ENCODE data around the gene LTF.

LTF gene

DNA sequence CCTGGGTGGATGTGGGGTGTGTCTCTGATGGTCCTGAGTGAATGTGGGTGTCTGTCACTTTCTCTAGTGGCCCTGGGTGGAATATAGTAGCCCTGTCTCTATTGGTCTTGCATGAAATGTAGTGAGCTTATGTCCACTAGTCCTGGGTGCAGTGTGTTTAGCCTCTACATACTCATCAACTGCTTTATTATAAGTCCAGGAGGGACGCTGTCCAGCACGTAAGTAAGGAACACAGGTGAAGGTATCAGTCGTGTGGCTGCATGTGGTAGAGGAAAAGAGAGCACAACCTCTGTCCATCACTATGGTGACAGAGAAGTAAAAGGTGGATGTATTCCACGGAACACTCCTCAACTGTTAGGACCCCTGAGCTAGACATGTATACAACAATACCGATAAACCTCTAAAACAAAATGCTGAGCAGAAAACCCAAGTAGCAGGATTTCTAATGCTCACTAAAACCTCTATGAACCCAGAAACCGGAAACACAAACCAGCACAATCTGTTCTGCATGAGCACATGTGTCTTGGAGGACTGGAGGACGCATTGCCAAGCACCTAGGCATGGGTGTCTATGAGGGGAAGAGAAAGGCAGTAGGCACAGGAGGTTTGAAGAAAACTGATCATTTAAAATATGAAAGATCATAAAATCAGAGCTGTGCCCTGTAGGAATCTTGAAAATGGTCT, 11.0 kb downstream of the LTF start:
- H3K4me3 ChIP-seq (ENCODE audit: low read depth, low read length): no peak overlapping the region
- no peaks in the 10 kb centered on the region for H3K27me3 ChIP-seq (ENCODE audit: control insufficient read depth, insufficient read depth, low read length)
- no peak overlapping the region for H3K27ac ChIP-seq (ENCODE audit: low read depth, low read length)
- H3K36me3 ChIP-seq (ENCODE audit: control insufficient read depth, insufficient read depth, low read length): no peaks in the 10 kb centered on the region
- H3K9ac ChIP-seq (ENCODE audit: low read depth, low read length): no peak overlapping the region
- H3K4me1 ChIP-seq (ENCODE audit: control insufficient read depth, insufficient read depth, low read length): no peaks in the 10 kb centered on the region
- H3K9me3 ChIP-seq (ENCODE audit: control insufficient read depth, insufficient read depth, low read length): no peaks in the 10 kb centered on the region

DNA sequence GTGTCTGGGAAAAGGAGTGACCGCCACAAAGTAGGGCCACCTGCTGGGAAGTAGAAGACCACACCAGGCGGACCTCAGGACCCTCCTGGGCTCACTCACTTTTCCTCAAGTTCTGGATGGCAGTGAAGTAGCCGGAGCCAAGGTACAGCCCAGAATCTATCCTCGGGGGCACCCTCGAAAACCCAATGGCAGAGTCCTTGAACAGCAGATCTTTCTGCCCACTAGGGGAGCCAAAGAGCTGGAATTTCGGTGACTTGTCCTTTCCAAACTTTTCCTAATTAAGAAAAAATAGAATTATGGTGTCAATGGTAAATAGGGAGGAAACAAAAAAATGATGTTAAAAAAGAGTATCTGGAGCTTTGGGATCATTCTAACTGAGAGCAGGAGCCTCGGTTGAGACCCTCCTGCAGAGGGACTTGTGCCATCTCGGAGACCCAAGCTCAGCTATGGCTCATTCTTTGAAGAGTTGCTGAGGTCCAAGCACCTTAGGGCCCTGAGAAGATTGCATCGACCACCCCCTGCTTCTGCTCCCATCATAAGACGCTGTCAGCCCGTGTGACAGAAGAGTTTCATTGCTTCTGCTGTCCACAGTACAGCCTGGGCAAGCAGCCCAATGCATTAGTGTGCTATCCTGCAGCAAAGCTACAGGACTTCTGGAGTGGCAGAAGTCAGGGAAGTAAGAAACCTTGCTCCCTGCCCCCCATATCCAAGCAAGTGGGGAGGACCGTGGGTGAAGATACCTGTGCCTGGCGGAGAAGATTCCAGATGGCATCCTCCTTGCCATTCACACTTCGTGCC, 14.8 kb downstream of the LTF start:
- no peak overlapping the region for H3K4me3 ChIP-seq (ENCODE audit: low read depth, low read length)
- no peak overlapping the region for H3K27ac ChIP-seq (ENCODE audit: low read depth, low read length)
- no peaks in the 10 kb centered on the region for H3K27me3 ChIP-seq (ENCODE audit: control insufficient read depth, insufficient read depth, low read length)
- no peak overlapping the region for H3K9ac ChIP-seq (ENCODE audit: low read depth, low read length)
- H3K9me3 ChIP-seq (ENCODE audit: control insufficient read depth, insufficient read depth, low read length): no peaks in the 10 kb centered on the region
- no peaks in the 10 kb centered on the region for H3K4me1 ChIP-seq (ENCODE audit: control insufficient read depth, insufficient read depth, low read length)
- no peaks in the 10 kb centered on the region for H3K36me3 ChIP-seq (ENCODE audit: control insufficient read depth, insufficient read depth, low read length)

DNA sequence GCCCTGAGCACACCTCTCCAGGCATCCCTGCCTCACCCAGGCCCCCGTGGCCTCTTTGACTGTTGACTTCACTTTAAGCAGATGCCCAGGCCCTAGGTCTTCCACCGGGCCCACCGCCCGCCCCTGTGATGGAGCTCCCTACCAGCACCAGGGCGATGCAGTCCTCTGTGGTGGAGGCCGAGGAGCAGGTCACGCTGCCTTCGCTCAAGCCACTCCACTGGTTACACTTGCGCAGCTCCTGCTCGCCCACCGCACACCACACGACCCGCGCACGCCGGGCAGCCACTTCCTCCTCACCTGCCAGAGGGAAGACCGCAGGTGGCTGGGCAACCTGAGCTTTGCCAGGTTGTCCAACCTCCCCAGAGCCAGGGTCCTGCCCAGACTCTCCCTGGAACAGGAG, 16.0 kb downstream of the LTF start:
- H3K27ac ChIP-seq (ENCODE audit: low read depth, low read length): no peak overlapping the region
- no peaks in the 10 kb centered on the region for H3K36me3 ChIP-seq (ENCODE audit: control insufficient read depth, insufficient read depth, low read length)
- H3K4me3 ChIP-seq (ENCODE audit: low read depth, low read length): no peak overlapping the region
- no peaks in the 10 kb centered on the region for H3K27me3 ChIP-seq (ENCODE audit: control insufficient read depth, insufficient read depth, low read length)
- H3K9me3 ChIP-seq (ENCODE audit: control insufficient read depth, insufficient read depth, low read length): no peaks in the 10 kb centered on the region
- H3K4me1 ChIP-seq (ENCODE audit: control insufficient read depth, insufficient read depth, low read length): no peaks in the 10 kb centered on the region
- no peak overlapping the region for H3K9ac ChIP-seq (ENCODE audit: low read depth, low read length)

DNA sequence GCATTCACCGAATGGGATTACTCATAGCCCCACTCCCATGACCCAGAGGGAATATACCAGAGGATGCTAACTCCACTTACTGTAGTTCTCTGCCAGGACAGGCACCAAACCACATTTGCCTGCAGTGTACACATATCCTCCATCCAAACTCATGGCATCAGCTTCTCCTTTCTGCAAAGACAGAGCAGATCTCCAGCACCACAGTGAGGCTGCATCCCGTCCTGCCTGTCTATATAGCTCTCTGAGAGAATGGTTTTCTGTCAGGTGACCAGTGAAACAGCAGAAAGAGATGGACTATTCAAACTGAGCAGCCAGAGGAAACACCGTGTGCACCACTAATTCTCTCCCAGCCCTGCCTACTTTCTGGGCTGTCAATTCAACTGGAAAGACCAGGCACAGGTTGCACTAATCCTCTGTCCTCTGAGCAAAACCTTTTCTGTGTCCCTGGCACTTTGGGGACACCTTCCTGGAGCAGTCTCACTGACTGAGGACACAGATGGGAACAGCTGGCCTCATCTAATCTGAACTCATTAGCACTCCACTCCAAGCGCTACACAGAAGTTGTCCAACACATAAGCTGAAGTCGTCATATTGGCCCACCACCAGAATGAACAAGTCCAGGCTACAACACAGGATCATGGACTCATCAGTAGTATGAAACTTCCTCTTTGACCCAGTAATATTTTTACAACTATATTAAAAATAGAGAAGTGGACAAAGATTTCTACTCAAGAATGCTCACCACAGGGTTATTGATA, 17.3 kb downstream of the LTF start:
- H3K27ac ChIP-seq (ENCODE audit: low read depth, low read length): no peak overlapping the region

DNA sequence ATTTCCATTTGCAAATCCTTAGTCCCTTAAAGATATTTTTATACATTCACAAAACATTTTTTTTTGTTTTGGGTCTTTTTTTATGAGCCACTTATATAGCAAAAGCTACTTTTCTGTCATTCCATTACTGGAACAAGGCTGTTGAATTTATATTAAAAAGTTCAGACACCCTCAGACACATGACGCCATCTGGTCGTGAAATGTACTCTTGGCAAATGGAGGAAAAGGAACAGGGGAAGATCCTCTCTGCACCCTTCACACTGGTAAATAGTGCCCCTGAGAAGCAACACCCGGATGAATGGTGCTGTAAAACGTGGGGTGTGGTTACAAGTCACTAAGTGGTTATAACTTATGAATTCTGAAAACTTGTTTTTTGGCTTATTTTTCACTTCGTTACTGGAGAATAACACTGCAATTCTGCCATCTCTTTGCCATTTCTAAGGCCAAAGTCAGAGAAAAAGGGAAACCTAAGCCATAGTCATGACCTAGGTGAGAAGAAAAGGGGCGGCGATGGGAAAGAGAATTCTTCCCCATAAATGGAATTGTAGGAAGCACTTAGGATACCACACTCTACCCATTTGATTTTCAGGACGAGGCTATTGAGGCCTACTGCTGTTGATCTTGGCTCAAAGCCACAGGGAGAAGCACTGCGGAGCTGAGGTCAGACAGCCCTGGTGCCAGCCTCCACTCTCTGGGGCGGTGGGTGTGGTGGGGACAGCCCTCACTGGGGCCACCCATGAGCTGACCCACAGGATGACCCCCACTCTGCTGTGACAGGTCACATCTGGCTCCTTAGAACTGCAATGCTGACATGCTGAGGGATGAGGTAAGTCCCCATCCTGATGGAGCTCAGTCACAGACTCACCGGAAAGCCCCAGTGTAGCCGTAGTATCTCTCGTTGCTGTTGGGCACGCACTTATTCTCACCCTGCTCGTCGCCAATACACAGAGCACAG, 21.9 kb downstream of the LTF start:
- Histone ChIP-seq H3K9me3 (ENCODE audit: control insufficient read depth, insufficient read depth, low read length) (no peaks in the 10 kb centered on the region), H3K4me1 (ENCODE audit: control insufficient read depth, insufficient read depth, low read length) (peaks cover 7% of the 10 kb centered on the region; the same call in 1 of the 2 replicates), H3K27me3 (ENCODE audit: control insufficient read depth, insufficient read depth, low read length) (no peaks in the 10 kb centered on the region), H3K9ac (ENCODE audit: low read depth, low read length) (no peak overlapping the region), H3K27ac (ENCODE audit: low read depth, low read length) (no peak overlapping the region), H3K4me3 (ENCODE audit: low read depth, low read length) (no peak overlapping the region), H3K36me3 (ENCODE audit: control insufficient read depth, insufficient read depth, low read length) (no peaks in the 10 kb centered on the region)

More for the DNA sequence above, 17.3 kb downstream of the LTF start:
- Histone ChIP-seq H3K9ac (ENCODE audit: low read depth, low read length) (no peak overlapping the region), H3K4me1 (ENCODE audit: control insufficient read depth, insufficient read depth, low read length) (no peaks in the 10 kb centered on the region), H3K27me3 (ENCODE audit: control insufficient read depth, insufficient read depth, low read length) (no peaks in the 10 kb centered on the region), H3K4me3 (ENCODE audit: low read depth, low read length) (no peak overlapping the region), H3K36me3 (ENCODE audit: control insufficient read depth, insufficient read depth, low read length) (no peaks in the 10 kb centered on the region), H3K9me3 (ENCODE audit: control insufficient read depth, insufficient read depth, low read length) (no peaks in the 10 kb centered on the region)

DNA sequence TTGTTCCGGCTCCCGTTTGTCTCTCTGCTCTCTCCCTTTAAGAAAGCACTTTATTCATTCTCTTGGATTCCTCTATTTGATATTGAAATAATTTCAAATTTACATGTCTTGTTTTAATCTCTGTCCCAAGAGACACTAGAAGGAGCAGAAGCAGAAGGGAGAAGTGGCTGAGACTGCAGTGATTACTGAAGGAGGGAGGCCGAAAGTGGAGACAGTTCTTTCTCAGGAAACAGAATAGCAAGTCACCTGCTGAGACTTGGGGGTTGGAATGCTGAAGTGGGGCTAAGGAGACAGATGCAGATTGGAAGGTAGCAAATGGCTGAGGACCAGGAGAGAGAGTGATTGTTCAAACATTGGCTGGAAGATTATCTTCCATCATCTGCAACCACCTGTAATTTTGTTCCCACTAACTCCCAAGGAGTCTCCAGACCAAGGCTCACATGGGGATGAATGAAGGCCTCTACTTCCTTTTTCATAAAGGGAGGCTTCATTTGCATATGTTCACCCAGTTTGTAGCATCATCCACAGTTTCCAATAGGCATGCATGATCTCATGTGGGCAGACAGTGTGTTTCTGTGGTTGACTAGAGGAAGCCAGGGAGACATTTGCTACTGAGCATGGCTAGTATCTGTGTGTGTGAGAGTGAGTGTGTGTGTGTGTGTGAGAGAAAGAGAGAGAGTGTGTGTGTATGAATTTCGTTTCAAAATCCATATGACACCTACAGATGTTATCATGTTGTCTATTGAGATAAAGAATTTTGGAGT, 24.0 kb downstream of the LTF start:
- Histone ChIP-seq H3K4me3 (ENCODE audit: low read depth, low read length) (no peak overlapping the region), H3K27me3 (ENCODE audit: control insufficient read depth, insufficient read depth, low read length) (no peaks in the 10 kb centered on the region), H3K4me1 (ENCODE audit: control insufficient read depth, insufficient read depth, low read length) (peaks cover 7% of the 10 kb centered on the region; the same call in 1 of the 2 replicates), H3K9me3 (ENCODE audit: control insufficient read depth, insufficient read depth, low read length) (no peaks in the 10 kb centered on the region), H3K9ac (ENCODE audit: low read depth, low read length) (no peak overlapping the region), H3K36me3 (ENCODE audit: control insufficient read depth, insufficient read depth, low read length) (no peaks in the 10 kb centered on the region), H3K27ac (ENCODE audit: low read depth, low read length) (no peak overlapping the region)

DNA sequence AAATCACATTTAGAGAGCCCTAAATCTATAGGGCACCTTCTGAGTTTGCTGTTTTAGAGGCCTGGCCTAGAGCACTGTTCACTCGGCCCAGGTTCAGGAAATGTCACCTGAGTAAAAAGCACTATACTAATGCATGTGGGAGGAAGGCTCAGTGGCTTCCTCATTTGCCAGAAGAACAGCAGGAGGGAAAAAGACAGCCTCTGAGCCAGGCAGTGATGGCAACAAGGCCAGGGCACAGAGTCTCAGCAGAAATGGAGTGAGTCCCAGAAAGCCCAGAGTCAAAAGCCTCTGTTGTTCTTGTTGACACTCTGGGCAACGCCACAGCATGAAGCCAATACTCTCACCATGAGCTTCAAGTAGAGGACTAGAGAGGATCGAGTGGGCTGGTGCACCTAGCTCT, 25.9 kb downstream of the LTF start:
- no peak overlapping the region for H3K27ac ChIP-seq (ENCODE audit: low read depth, low read length)
- H3K4me3 ChIP-seq (ENCODE audit: low read depth, low read length): no peak overlapping the region
- H3K9me3 ChIP-seq (ENCODE audit: control insufficient read depth, insufficient read depth, low read length): no peaks in the 10 kb centered on the region
- H3K27me3 ChIP-seq (ENCODE audit: control insufficient read depth, insufficient read depth, low read length): no peaks in the 10 kb centered on the region
- H3K4me1 ChIP-seq (ENCODE audit: control insufficient read depth, insufficient read depth, low read length): peaks cover 7% of the 10 kb centered on the region; the same call in 1 of the 2 replicates
- no peak overlapping the region for H3K9ac ChIP-seq (ENCODE audit: low read depth, low read length)
- no peaks in the 10 kb centered on the region for H3K36me3 ChIP-seq (ENCODE audit: control insufficient read depth, insufficient read depth, low read length)

DNA sequence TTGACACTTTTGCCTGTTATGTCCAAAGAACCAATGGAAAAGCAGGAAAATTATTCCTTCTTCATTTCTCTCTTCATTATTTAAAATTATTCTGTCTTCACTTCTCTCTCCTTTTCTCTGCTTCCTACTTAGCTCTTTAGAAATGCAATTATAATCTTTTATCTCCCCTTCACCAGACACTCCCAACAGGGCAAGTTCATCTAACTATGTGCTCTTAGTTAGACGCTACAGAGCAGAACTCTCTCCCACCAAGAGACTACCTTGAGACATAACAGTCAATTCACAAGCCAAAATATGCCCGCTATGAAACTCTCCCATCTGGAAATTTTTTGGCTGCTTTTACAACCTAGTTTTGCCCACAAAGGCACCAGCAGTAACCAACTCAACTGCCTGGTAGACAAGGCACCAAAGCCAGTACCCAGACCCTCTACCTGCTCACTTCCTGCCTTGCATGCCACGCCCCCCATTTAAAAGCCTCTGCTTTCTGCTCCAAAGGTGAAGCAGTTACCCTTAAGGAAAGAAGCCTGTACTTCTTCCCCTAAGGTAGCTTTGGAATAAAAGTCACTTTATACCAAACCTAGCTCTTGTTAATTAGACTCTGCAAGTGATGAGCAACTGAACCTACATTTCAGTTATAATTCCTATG, 29.5 kb downstream of the LTF start:
- no peak overlapping the region for H3K27ac ChIP-seq (ENCODE audit: low read depth, low read length)
- H3K4me1 ChIP-seq (ENCODE audit: control insufficient read depth, insufficient read depth, low read length): no peaks in the 10 kb centered on the region
- H3K4me3 ChIP-seq (ENCODE audit: low read depth, low read length): no peak overlapping the region
- no peaks in the 10 kb centered on the region for H3K27me3 ChIP-seq (ENCODE audit: control insufficient read depth, insufficient read depth, low read length)
- H3K36me3 ChIP-seq (ENCODE audit: control insufficient read depth, insufficient read depth, low read length): no peaks in the 10 kb centered on the region
- H3K9ac ChIP-seq (ENCODE audit: low read depth, low read length): no peak overlapping the region
- H3K9me3 ChIP-seq (ENCODE audit: control insufficient read depth, insufficient read depth, low read length): 0 out of 2 replicates have a peak, but pooled peaks cover 3% of the 10 kb centered on the region

DNA sequence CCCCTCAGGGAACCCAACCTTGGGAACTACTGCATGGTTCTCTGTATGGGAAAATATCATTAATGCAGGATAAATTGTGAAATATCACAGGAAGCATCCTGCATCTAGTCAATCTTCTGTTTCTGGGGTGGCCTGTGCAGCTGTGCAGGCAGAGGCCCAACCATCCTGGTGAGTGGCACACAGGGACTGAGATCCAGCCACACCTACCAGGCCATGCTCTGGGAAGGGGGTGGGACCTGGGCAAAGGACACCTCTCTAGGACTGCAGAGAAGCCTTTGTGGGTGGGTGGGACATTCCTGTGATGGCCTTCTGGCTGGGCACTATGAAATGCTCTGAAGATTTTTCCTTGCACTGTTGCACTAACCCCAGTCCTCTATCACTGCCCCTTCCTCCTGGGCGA, 30.9 kb downstream of the LTF start:
- Histone ChIP-seq H3K27me3 (ENCODE audit: control insufficient read depth, insufficient read depth, low read length) (no peaks in the 10 kb centered on the region), H3K4me3 (ENCODE audit: low read depth, low read length) (no peak overlapping the region), H3K27ac (ENCODE audit: low read depth, low read length) (no peak overlapping the region), H3K9me3 (ENCODE audit: control insufficient read depth, insufficient read depth, low read length) (0 out of 2 replicates have a peak, but pooled peaks cover 3% of the 10 kb centered on the region), H3K9ac (ENCODE audit: low read depth, low read length) (no peak overlapping the region), H3K36me3 (ENCODE audit: control insufficient read depth, insufficient read depth, low read length) (no peaks in the 10 kb centered on the region), H3K4me1 (ENCODE audit: control insufficient read depth, insufficient read depth, low read length) (no peaks in the 10 kb centered on the region)
